ENCODE data around the gene GNAI3.

GNAI3 gene

DNA sequence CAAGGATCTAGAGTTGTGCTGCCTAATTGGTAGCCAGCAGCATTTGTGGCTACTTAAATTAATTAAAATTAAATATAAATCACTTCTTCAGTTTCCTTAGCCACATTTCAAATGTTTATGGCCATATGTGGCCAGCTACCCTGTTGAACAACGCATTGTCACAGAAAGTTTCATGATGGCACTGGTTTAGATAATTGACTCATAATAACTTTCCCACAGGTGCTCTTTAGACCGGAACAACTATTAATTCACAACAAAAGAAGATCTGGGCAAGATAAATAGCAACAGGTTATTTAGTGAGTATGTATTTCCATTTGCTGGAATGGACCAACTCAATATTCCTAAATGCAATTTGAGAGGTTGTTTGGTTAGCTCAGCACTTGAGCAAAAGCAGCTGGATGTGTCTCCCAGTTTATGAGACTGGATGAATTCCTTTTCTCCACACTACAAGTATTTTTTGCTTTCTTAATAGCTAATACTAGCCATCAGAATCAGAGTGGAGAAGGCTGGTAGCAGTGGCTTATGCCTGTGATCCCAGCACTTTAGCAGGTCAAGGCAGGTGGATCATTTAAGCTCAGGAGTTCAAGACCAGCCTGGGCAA is 35.2 kb upstream of the GNAI3 start:
- DNase-seq (ENCODE audit: insufficient read length, low spot score) = no peak
- no peak for FAIRE-seq
- TF ChIP-seq POLR2A (IDR thresholded peaks at IDR 0.05; ENCODE audit: low read depth, low read length) = no peak

DNA sequence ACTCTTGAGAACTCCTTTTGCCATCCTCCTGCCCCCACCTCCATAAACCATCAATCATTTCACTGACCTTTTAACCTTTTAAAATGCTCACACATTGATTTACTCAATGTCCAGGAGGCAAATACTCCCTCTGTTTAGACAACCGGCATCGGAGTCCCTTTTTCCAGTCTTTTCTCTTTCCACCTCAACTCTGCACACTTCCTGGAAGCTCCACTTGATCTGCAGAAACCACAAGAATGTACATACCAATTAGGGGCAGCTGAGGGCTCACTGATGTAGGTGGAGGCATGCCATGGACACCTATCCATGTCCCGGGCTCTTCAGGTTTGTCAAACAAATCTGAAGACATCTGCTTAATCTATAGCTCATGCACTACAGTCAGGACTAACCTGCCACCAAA is 33.6 kb upstream of the GNAI3 start:
- no peak for TF ChIP-seq POLR2A (IDR thresholded peaks at IDR 0.05; ENCODE audit: low read depth, low read length)
- FAIRE-seq (no peak), DNase-seq (ENCODE audit: insufficient read length, low spot score) (no peak)

DNA sequence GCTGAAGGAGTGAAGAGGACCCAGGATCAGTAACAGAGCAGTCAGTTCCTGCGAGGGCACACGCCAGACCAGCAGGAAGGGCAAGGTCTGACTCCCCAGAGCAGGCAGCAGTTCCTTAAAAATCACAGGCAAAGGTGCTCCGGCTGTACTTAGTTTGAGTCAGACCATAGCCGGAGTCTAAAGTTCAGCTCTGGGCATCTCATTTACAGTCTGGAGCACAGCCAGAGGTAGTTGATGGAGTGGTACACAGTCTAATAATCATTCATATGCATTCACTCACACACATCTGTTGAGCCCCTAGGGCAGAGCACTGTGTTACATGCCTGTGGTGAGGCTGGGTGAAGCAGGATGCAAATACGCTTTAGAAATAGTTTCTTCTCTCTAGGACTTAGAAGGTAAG is 31.5 kb upstream of the GNAI3 start:
- no peak for TF ChIP-seq POLR2A (IDR thresholded peaks at IDR 0.05; ENCODE audit: low read depth, low read length)
- FAIRE-seq = no peak
- no peak for DNase-seq (ENCODE audit: insufficient read length, low spot score)

DNA sequence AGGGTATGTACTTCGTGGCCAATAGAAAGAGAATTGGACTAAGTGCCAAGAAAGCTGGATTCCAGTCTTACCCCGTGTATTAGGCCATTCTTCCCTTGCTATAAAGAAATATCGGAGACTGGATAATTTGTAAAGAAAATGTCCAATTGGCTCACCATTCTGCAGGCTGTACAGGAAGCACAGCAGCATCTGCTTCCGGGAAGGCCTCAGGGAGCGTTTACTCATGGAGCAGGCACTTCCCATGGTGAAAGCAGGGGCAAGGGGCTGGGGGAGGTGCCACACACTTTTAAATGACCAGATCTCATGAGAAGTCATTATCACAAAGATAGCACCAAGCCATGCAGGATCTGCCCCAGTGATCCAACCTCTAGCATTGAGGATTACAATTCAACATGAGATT is 31.1 kb upstream of the GNAI3 start:
- TF ChIP-seq POLR2A (IDR thresholded peaks at IDR 0.05; ENCODE audit: low read depth, low read length) = no peak
- FAIRE-seq = no peak
- no peak for DNase-seq (ENCODE audit: insufficient read length, low spot score)

DNA sequence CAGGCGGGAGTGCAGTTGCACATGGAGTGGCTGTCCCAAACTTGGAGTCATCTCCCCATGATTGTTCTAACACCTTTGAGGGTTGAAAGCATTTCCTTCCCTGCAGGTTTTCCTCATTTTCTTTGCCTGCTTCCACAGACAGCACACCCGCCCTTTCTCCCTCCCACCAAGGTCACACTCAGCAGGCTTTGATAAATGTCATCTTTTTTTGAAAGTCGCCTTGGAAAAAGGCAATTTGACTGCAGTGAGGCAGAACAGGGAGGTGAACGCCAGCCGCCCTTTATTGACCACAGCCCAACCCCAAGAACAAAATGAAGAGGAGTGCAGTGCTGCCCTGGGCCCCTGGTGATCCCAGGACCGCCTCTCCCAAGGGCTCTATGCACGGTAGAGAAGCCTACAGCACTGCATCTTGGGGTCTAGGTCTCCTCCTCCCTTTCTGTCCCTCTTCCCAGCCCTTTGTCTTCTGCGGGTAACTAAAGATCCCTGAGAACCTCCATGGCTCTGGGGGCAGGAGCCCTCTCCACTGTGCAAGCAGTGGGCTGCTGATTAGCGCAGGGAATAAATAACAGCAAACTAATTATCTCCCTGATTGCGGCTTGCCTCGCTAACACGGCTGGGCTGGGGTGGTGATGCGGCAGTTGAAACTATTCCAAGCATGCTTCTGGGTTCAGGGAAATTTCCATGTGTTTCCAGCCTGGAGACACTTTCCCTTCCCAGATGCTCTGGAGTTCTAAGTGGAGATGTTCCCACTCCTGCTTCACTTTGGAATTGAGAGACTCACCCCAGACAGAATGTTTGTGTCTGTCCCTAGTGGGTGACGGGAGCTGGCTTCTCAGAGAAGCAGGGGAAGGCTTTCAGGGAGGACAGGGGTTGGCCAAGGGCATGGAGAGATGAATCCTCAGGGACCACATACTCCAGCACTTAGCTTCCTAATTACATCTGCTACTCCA is 27.1 kb upstream of the GNAI3 start:
- no peak for FAIRE-seq
- no peak for TF ChIP-seq POLR2A (IDR thresholded peaks at IDR 0.05; ENCODE audit: low read depth, low read length)
- DNase-seq (ENCODE audit: insufficient read length, low spot score) = no peak

DNA sequence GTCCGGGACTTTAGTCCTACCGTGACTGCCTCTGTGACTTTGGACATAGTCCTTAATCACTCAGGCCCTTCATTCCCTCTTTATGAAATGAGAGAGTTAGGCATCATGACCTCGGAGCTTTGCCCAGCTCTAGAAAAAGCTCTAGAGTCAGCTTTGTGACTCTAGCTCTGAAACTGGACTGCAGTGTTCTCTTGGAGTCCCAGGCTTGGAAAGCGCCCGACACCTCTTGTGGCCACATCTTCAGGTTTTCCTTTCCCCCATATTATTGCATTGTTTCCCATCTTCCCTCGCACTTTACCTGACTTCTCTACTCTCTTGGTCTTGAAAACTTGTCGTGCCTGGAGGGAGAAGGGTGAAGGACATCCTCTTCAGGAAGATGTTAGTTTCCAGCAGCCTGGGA is 26.4 kb upstream of the GNAI3 start:
- DNase-seq (ENCODE audit: insufficient read length, low spot score) (no peak), FAIRE-seq (no peak)
- no peak for TF ChIP-seq POLR2A (IDR thresholded peaks at IDR 0.05; ENCODE audit: low read depth, low read length)

DNA sequence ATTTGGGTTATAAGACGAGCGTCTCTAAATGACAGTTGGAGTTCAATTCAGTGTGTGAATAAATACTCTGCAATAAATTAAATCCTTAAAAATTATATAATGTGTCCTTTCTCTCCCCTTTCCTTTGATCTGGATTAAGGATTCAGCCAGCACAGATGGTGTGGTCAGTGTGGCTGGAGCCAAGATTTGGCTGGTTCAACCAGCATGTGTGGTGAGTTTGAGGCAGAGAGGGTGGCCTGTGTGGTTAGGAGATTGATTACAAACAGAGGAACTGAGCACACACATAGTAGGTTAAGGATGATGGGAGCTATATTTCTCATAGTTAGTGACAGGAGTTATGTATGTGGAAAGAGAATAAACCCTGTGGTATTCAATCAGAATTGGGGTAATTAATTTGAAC is 24.7 kb upstream of the GNAI3 start:
- DNase-seq (ENCODE audit: insufficient read length, low spot score) = no peak
- no peak for FAIRE-seq
- no peak for TF ChIP-seq POLR2A (IDR thresholded peaks at IDR 0.05; ENCODE audit: low read depth, low read length)

DNA sequence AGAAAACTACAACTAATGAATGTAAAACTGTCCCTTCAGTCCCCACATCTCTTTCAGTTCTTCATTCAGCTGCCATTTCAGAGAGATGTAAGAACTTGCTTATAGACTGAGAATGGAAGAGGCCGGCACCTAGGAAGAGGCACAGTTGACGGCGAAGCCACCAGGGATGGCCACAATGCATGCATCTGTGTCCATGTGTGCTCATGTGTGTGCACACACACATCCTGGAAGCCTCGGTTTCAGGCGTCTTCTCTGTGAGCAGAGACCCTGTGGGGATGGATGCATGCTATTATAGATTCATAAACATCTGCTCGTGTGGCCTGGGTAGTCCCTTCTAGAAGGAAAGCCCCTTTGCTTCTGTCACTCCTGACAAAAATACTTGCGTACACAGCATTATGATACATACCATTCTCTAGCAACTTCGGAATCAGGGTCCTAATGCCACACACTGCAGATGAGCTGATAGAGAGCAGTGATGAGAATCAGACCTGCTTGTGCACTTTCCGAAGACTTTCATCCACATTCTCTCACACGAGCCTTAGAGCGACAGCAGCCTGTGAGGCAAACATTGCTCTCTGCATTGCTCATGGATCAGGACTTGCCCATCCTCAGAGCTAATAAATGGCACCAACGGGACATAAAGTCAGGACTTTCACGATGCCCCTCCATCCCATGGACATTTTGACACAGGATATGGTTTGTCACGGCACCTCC is 21.2 kb upstream of the GNAI3 start:
- DNase-seq (ENCODE audit: insufficient read length, low spot score) = no peak
- no peak for FAIRE-seq
- TF ChIP-seq POLR2A (IDR thresholded peaks at IDR 0.05; ENCODE audit: low read depth, low read length) = no peak

DNA sequence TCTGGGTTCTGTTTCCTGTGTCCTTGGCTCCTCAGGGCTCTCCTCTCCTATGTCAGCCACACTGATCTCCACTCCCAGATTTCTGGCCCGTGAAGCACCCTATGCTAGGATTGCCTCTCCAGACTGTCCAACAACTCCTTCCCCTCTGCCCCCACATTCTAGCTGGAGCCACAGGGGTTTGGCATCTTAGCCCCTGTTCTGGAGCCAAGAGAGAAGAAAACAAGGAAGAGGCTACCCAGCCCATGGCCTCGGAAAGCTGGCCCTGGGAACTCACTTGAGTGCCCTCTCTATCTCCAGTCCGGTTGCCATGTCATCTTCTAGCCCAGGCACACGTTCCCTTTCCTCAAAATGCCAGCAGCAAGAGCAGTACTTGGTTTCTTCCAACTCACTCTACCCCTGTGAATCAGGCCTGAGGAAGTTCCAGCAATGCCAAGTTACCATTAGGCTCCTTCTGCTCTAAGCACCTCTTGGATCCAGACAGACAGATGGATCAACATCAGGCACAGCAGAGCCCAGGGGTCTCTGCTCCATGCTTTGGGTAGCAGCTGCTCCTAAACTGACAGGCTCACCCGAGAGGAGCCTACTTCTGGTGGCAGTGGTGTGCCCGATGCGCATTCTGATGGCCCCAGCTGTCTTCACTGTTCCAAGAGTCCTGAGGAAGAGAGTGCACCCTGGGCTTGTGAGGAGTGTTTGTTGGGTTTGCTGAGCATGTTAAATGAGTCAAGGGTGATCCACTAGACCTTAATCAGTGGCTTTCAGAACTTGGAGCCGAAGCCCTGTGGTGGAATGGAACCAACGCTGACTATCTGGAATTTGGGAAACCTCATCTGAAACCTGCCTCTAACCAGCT is 20.3 kb upstream of the GNAI3 start:
- TF ChIP-seq POLR2A (IDR thresholded peaks at IDR 0.05; ENCODE audit: low read depth, low read length) = no peak
- no peak for DNase-seq (ENCODE audit: insufficient read length, low spot score)
- FAIRE-seq = no peak

DNA sequence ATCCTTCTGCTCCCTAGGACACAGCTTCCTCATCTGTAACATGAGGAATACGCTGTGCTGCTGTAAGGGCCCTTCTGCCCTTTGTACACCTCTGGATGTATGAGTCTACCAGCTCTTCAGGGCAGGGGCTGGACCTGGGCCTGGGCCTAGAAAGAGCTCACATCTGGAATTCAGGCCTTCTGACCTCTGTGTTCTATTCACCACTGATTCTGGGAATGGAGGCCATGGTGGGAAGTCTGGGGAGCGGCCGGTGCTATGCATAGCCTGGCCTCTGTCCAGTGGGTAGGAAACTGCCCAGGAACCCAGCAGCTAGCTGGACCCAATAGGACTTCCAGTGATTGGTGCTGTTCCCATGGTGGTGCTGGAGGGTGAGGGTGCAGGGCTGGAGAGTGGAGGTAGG is 19.7 kb upstream of the GNAI3 start:
- DNase-seq (ENCODE audit: insufficient read length, low spot score) = no peak
- no peak for TF ChIP-seq POLR2A (IDR thresholded peaks at IDR 0.05; ENCODE audit: low read depth, low read length)
- no peak for FAIRE-seq

DNA sequence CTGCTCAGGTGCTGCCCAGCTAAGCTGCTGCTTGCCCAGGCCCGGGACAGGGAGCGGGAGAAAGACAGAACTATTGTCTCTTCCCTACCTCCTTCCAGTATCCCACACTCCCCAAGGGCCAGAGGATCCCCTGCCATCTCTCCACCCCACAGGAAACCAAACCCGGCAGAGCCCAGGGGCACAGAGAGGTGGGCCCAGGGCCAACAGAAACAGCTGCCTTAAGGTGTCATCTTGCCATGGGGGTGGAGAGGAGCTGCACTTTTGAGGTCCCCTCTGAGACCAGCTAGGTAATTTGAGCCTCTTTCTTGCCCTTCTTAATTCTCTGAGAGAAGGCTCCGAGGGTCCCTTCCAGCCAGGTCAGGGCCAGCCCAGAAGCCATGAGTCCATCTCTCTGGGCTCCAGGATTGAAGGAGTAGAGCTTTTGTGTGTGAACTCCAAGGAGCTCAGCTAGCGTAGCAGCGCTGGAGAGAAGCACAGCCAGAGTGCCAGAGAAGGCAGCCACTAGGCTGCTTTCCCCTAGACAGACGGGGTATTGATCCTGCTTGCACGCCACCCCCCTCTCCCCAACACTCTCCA is 18.4 kb upstream of the GNAI3 start:
- FAIRE-seq (no peak), DNase-seq (ENCODE audit: insufficient read length, low spot score) (no peak)
- no peak for TF ChIP-seq POLR2A (IDR thresholded peaks at IDR 0.05; ENCODE audit: low read depth, low read length)

DNA sequence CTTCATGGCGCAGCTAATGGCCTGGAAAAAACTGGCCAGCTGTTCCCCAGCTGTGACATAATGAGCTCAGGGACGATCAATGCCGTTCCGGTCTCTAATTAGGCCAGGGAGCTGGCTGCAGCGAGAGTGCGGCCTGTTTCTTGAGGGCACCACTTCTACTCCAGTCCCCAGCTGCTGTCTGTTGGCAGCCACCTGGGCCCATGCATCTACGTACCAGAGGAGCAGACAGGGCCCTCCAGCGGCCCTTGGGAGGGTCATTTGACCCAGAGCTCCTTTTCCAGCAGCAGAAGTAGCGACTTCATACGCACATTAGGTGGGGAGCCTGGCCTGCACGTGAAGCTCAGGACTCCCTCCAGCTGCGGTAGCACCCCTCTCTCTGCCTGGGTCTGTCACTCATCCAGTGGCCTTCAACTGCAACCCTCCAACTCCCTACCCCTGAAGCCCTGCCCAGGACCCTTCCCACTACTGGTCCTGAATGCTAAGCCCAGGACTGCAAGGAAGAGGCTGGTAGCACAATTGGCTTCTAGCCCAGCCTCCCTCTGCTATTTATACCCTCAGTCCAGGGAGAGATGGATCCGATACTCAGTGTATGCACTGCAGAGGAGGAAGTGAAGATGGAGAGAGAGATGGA is 17.8 kb upstream of the GNAI3 start:
- no peak for DNase-seq (ENCODE audit: insufficient read length, low spot score)
- no peak for FAIRE-seq
- TF ChIP-seq POLR2A (IDR thresholded peaks at IDR 0.05; ENCODE audit: low read depth, low read length) = no peak

DNA sequence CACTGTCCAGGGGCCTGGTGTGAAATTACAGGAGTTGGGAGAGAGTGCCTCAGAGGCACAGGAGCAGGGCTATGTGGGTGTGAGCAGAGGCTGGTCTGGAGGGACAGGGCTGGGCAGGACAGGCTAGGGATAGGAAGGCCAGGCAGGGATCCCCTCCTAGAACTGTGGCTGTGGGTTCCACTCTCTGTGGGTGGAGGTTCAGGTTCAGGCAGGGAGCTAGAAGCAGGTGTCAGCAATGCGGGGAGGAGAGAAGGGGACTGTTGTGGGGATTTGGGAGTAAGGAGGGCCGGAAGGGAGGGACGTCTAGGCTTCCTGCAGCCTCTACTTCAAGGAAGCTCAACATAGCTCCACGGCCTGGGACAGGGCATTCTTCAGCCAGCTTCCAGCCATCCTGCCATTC is 17.0 kb upstream of the GNAI3 start:
- TF ChIP-seq POLR2A (IDR thresholded peaks at IDR 0.05; ENCODE audit: low read depth, low read length) = no peak
- no peak for FAIRE-seq
- no peak for DNase-seq (ENCODE audit: insufficient read length, low spot score)
